IPS-NIHi7 (cell line): ENCODE results near the gene SLC27A5.
"Not testable (repeated sequence)": the region's sequence is repeated elsewhere in the genome, so short reads cannot be mapped to it uniquely, and the experiment has no call there.

Source experiments
- DNase-seq: peaks from one replicate; pipeline ENCODE4 v3.0.0; 2012; ENCODE audit warnings: mixed read lengths; ENCODE audit errors: extremely low spot score

Gene SLC27A5

DNA sequence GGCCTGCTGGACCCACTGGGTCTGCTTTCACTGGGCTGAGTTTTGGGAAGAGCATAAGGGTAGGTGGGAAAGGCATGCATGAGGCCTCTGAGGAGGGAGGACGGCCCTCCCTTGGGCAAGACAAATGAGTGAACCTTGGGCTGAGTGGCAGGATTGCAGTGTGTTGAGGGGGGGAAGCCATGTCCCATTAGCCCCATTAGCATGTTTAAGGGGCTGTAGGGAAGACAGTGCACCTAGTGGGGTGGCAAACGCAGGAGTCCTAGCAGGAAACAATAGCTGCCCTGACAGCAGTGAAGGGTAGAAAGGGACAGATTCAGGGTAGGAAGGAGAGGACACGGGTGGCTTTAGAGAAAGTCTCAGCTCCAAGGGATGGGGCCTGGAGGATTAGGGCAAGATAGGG is 10.9 kb upstream of the SLC27A5 start:
- no peak for DNase-seq

DNA sequence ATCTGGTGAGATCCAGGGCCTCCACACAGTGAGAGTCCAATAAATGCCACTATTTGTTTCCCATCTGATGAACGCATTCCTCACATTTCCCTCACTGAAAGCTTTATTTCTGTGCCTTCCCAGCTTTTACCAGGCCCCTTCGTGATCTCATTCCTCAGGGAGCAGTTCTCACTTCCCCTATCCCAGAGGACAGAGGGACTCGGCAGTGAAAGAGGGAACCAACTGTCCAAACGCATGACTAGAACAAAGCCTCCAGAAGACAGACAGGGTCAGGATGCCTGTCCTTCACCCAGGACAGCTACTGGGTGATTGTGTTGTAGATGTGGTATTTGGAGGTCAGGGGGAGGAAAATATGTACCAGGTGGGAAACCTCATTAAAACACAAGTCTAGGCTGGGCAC is 9.9 kb upstream of the SLC27A5 start:
- no peak for DNase-seq

DNA sequence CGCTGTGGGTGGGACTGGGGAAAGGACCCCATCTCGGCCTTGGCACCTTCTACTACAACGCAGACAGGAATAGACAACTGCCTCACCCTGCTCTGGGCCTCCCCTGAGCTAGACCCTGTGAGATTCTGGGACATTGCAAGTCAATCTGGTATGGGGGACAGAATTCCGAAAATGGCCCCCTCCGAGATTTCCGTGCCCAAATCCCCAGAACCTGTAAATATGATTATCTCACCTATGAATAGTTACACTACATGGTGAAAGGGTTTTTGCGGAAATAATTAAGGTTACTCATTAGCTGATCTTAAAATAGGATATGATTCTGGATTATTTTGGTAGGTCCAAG is 8.4 kb upstream of the SLC27A5 start:
- DNase-seq = no peak

DNA sequence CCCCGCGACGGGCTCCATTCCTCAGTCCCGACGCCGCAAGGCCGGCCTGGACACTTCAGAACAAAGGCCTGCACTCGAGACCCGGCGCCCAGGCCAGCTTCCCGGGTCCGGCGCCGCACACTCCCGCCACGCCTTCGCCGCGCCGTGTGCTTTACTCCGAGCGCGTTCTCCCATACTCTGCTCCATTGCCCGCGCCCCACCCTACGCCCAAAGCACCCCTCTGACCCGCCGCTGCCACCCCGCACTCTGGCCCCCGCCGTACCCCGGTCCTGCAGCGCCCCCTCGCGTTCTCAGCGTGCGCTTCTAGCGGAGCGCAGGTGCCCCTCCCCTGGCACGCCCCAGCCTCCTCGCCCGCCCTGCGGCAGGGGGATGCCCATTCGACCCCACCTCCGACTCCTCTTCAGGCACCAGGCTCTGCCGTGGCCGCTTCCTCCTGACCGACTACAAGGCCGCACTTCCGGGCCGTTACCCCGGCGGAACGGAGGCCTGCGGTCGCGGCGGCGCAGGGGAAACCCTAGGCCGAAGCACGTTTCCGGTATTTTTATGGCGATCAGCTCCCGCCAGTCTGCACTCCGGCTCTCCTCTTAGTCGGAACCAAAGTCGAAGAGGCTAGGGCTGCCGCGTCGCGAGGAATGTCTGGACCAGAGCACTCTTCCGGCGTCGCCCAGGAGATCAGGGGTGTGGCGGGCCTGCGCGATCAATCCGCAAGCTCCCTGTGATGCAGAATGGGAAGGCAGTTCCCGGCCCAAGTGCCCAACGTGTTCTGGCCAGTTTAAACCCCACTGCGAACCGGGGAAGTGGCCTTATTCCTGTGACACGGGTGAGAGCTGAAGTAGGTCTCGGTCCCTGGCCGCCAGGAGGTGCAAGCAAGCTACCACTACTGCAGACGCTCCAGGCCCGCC is 7.8 kb upstream of the SLC27A5 start, which contains the start of gene ZBTB45:
Gene ZBTB45 (minus strand): TSS at position 456 of the 902 bp plus-strand sequence. CDS start 2,137 bp downstream, outside the sequence.
- DNase-seq = peak; percentile 84

DNA sequence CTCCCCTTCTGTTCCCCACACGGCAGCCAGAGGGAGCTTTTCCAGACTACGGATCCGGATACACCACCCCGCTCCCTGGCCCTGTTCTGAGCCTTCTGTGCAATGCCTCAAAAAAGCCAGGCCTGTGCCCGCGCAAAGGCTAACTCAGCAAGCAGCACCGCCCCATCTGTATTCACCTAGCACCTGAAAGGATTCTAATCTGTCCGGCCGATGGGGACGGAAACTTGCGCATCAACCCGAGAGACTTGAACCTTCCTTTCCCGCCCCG is 7.2 kb upstream of the SLC27A5 start:
- DNase-seq = peak; percentile 74

DNA sequence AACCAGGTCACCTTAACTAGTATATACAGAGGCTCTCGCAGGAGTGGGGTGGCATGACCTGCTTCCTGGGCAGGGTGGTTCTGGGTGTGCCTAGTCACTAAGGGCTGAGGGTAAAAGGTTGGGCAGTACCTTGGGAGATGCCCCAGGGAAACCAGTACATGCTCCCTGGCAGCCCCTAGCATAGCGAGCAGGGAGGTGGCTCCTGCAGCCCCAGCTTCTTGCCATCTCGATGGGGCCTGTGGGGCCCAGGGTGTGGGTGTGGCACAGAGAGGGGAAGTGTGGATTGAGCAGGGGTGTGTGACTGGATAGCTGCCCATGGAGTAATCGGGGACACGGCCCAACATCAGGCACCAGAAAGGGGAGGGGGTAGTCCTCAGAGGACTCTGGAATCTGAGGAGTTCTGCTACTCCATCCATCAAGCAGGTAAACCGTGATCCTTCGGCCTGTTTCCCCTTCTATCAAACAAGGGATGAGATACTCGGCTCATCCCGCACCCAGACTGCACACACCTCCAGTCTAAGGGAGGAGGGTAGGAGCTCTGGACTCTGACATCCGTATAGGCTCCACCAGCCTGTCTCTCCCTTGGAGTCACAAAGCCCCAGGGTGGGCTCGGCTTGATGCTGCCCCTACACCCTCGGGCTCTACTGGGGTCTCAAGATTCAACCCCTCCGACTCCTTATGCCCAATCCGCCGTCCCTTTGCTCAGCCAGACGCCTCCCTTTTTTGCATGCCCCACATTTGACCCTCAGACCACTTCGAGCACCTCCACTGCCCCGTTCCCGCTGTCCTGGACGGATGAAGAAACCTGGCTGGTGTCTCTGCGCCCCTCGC is 6.7 kb upstream of the SLC27A5 start:
- no peak for DNase-seq

DNA sequence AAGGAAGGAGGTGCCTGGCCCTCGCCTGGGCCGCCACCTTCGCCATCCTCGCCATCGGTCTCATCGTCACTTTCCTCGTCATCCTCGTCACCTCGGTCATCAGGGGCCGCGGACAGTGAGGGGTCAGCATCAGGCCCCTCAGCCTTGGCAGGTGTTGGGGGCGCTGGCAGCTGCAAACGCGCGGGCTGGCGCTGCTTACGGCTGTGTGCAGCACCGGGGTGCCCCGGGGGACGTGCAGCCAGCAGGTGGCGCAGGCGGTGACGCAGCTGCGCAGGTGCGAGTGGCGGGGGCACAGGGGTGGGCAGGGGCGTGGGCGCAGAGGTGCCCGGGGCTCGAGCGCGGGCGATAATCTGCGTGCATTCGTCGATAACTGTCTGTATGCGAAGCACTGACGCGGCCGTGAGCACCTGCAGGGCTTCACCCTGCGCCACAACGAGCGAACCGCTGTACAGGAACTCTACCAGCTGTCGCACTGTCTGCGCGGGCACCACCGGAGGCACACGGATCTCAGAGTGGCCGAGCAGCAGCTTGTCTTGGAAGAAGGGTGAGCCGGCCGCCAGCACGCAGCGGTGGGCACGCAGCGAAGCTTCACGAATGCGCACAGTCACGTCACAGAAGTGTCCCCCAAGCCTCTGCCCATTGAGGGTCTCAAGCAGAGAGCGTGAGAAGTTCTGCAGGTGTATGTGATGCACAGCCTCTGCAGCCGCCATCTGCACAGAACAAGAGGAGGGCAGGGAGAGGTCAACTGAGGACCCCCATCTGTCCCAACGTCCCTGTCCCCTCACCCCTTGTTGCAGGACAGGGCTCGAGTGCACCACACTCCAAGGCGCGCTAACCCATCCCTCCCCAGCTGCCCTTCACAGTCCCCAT is 5.4 kb upstream of the SLC27A5 start:
- no peak for DNase-seq

DNA sequence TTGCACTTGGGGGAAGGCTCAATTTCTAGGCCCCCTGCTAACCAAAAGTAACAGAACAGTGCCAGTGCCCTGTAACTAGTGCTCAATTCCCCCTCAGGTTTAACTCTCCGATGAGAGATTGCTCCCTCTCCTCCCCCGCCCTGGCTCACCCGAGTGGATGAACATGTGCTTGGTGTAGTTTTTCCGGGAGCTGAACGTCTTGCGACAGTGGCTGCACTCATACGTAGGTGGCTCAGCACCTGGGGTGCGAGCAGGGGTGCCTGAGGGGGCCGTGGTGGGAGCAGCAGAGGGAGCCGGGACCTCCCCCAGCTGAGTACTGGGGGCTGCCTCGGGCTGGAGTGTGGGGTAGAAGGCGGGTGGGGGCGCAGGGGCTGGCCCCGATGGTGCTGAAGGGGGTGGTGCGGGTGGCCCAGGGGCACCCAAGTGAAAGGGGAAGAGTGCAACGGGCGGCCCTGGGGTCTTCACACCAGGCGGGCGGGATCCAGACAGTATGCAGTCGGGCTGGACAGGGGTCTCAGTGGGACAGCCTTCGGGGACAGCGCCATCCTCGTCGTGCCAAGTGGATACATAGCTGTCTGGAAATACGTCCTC is 4.5 kb upstream of the SLC27A5 start:
- DNase-seq = no peak

DNA sequence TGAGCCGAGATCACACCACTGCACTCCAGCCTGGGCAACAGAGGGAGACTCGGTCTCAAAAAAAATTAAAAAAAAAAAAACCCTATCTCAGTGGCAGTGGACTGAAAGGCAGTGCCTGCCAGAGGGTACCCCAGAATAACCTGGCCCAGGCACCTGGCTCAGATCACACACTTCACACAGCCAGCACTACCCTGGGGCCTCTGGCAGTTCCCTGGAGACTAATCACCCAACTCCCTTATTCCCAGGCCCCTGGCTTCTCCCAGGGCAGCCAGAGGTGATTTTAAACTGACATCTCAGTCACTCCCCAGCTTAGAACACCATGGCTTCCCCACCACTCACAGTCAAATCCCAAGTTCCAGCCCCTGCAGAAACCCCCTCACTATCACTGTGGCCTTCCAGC is 3.5 kb upstream of the SLC27A5 start:
- DNase-seq = no peak

DNA sequence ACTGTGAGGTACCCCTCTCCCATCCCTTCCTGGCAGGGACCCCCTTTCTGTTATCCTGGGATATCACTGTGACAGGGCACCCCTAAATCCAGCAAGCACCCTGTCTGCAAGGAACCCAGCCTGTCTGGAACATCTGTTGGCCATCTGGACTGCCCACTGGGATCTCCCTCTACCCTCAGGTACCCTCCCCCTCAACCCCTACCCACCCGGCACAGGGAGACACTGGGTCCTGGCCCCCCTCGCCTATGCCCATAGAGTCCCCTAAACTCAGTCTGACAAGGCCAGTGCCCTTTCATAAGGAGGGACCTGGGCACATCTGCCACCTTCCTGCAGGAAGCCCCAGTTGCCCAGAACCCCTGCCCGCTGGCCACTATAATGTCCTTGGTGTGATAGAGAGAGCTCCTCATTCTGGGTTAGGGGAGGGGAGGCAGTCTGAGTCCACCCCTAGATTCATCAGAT is 2.8 kb upstream of the SLC27A5 start:
- no peak for DNase-seq

DNA sequence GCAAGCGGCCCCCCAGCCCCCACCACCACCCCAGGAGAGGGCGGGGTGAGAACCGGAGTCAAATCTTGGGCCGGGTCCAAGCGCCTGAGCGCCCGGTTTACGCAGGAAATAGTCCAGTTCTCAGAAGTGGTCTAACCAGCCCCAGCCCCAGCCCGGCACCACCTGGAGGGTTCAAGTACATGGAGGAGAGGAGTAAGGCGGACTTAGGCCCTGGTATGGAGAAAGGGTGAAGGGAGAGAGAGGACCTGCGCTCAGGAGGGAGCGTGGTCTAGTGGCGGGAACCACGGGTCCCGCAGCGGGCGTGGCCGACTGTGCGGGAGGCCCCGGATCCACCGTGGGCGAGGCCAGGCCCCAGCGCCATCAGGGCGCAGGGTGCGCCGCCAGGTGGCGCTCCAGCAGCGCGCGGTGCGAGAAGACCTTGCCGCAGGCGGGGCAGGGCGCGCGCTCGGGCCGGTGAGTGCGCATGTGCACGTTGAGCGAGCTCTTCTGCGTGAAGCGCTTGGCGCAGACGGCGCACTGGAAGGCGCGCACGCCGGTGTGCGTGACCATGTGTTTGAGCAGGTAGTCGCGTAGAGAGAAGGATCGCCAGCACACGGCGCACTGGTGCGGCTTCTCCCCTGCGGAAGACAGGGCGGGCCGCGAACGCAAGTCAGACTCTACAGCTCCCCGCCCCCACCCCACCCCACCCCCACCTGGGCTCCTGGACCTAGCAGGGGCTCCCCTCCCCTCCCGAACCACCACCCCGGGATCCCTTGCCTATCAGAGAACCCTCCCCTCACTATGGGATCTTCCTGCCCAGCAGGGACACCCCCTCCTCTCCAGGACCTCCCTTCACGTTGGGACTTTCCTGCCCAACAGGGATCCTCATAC is 2.1 kb upstream of the SLC27A5 start:
- peak; percentile 97 for DNase-seq

DNA sequence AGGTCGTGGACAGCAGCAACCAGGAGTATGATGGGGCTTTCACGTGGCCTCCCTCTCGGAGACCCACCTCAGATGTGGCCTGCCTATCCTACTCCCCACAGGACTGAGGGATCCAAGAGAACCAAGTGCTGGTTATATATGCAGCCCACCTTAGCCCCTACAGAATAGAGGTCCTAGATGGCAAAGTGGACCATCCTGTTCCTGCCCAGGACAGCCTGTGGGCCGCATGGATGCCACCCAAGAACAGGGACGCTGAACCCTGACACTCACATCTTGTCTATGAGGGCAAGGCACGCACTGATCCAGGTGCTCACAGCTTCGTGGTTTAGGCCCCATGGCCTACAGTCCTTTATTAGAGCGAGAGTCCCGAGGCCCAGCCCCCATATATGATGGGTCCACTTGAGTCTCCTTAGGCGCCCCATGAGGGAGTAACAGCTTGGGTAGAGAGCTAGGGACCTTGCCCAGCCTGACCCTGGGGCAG is 1.5 kb upstream of the SLC27A5 start:
- no peak for DNase-seq

DNA sequence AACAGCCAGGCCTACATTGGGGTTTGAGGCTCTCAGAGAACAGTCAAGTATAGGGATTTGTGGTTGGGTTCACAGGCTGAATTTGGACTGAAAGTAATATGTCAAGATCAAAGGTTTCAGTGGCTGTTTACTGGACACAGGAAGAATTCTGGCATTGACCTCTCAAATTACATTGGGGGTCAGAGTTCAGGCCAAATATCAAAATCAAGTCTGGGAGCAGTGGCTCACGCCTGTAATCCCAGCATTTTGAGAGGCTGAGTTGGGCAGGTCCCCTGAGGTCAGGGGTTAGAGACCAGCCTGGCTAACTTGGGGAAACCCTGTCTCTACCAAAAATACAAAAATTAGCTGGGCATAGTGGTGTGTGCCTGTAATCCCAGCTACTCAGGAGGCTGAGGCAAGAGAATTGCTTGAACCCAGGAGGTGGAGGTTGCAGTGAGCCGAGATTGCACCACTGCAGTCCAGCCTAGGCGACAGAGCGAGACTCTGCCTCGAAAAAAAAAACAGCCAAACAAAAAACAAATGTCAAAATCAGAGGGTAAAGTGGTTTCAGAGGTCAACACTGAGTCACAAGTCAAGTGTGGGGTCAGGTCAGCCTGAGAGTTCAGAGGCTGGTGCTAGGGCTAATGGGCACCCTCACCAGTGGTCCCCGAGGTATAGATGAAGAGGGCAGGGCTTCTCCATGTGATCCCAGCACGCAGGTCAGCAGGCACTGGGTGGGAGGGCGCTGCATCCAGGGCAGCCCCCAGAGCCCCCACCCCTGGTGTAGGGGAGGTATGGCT is 1.5 kb downstream of the SLC27A5 start:
- no peak for DNase-seq

DNA sequence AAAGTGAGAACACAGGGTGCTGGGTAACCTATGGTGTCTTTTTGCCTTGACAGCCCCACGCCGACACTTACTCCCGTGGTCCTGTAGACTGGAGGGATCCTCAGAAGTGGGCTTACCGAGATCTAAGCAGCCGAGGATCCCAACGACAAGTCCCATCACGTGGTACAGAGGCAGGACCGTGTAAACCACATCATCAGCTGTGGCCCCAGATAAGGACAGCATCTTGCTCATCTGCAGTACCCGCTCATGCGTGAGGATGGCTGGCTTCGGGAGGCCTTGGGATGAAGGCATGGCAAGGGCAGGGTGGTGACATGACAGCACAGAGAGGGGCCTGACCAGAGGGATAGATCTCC is 2.1 kb downstream of the SLC27A5 start:
- no peak for DNase-seq

DNA sequence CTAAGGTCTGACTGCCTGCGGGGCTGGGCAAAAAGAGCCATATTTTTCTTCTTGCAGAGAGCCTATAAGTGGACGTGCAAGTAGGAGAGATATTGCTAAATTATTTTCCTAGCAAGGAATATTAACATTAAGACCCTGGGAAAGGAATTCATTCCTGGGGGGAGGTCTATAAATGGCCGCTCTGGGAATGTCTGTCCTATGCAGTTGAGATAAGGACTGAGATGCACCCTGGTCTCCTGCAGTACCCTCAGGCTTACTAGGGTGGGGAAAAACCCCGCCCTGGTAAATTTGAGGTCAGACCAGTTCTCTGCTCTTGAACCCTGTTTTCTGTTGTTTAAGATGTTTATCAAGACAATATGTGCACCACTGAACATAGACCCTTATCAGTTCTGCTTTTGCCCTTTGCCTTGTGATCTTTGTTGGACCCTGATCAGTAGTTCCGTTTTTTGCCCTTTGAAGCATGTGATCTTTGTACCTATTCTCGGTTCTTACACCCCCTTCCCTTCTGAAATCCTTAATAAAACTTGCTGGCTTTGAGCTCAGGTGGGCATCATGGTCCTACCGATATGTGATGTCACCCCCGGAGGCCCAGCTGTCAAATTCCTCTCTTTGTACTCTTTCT is 4.1 kb downstream of the SLC27A5 start:
- DNase-seq = not testable (repeated sequence)

DNA sequence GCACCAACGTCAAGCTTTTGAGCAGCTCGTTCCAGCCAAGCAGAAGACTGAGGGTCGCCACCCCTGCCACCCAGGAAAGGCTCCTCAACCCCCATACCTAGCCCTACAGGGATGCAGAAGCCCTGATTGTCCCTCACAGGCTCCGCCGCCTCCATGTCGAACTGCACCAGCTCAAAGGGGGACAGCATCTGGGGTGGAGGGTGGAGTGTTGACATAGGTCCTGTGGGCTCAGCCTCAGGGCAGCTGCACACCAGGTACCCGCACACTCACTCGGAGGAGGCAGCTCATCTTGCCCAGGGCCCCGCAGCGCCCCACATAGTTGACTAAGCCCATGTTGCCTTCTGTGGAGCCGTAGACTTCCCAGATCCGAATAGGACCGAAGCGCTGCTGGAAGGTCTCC is 11.6 kb downstream of the SLC27A5 start:
- DNase-seq = no peak

DNA sequence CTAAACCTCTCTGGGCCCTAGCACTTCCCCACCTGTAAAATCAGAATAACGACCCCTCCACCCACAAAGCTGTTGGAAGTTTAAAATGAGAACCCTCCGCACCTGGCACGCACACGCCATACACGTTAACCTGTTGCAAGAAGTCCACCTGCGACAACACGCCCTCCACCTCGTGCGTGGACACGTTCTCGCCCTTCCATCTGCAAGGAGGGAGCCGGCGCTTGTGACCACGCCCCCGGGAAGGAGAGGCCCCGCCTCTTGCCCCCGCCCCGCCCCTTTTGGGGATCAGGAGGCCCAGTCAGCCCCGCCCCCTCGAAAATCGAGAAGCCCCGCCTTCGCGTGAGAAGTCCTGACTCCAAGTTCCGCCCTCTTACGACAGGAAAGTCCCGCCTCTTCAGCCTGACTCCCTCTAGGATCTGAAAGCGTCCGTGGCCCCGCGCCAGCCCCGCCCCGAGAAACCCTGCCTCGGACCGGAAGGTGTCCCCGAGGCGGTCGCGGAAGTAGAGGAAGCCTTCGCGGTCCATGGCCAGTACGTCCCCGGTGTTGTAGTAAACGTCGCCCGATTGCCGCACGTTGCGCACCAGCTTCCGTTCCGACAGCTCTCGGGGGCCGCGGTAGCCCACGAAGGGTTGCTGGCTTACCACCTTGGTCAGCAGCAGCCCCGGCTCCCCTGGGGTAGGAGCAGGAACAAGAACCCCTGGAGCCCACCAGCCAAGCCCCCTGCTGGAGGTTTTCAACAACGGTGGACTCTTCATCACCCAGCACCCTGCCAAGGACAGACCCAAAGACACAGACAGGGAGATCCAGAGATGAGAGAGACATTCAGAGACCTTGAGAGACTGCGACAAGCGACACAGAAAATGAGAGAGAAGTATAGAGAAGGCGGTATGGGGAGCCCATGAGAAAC is 12.5 kb downstream of the SLC27A5 start:
- DNase-seq = peak; percentile 100

DNA sequence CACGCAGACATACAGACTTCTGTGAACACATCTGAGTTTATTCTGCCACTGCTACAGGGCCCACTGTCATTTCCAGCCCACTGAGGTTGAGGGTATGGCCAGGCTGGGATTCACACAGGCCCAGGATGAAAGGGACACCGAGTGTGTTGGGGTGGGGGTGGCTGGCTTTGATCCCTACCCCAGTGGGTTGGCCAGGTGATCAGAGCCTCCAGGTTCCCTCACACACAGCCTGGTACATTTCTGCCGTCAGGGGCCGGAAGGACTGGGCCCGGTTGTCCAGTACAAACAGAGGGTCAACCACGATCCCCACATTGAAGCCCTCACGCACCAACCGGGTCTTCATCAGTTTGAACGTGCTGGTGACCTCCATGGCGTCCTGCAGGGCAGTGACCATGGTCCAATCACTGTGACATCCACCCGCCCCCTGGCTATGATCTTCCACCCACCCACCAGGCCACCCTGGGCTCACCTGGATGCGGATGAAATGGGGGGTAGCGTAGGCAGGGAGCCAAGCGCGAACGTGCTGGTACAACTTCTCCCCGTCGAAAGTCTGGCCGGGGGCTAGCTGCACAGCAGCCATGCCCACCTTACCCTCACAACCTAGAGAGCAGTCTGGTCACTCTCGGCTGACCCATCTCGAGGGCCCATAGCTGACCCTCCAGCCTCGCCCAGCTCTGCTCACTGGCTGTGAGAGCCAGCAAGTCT is 13.3 kb downstream of the SLC27A5 start:
- no peak for DNase-seq
